Subcutaneous abdominal adipose tissue (tissue), 5 donors: Measurements from ENCODE around the gene LITAFD.

ENCODE experiments used
- H3K27ac ChIP-seq: one replicate; pipeline ENCODE4 v1.7.0; 2013; ENCODE audit warnings: low read depth, mild to moderate bottlenecking, inconsistent platforms, low read length, moderate library complexity
- H3K27me3 ChIP-seq, 5 donors: one replicate each; pipeline ENCODE4 v1.7.0; 2013; ENCODE audit warnings: low read length in 5 of 5, inconsistent platforms in 1 of 5; ENCODE audit not compliant: control insufficient read depth in 5 of 5, insufficient read depth in 4 of 5
- H3K36me3 ChIP-seq, 5 donors: one replicate each; pipeline ENCODE4 v1.7.0; 2013; ENCODE audit warnings: low read length in 5 of 5; ENCODE audit not compliant: control insufficient read depth in 5 of 5, insufficient read depth in 5 of 5
- H3K4me1 ChIP-seq, 5 donors: one replicate each; pipeline ENCODE4 v1.7.0; 2013; ENCODE audit warnings: low read length in 5 of 5, mild to moderate bottlenecking in 3 of 5, moderate library complexity in 1 of 5; ENCODE audit not compliant: control insufficient read depth in 5 of 5, insufficient read depth in 5 of 5
- H3K4me3 ChIP-seq, 5 donors: one replicate each; pipeline ENCODE4 v1.7.0; 2013; ENCODE audit warnings: low read length in 5 of 5, low read depth in 1 of 5
- H3K9ac ChIP-seq, 5 donors: one replicate each; pipeline ENCODE4 v1.7.0; 2013; ENCODE audit warnings: low read length in 5 of 5, mild to moderate bottlenecking in 4 of 5, moderate library complexity in 3 of 5
- H3K9me3 ChIP-seq, 5 donors: one replicate each; pipeline ENCODE4 v1.7.0; 2013; ENCODE audit warnings: low read length in 5 of 5; ENCODE audit not compliant: control insufficient read depth in 5 of 5
- donor health status: healthy.
- donor health status: healthy.
- donor health status: healthy.
- donor health status: healthy.
- donor health status: healthy.

Gene LITAFD

DNA sequence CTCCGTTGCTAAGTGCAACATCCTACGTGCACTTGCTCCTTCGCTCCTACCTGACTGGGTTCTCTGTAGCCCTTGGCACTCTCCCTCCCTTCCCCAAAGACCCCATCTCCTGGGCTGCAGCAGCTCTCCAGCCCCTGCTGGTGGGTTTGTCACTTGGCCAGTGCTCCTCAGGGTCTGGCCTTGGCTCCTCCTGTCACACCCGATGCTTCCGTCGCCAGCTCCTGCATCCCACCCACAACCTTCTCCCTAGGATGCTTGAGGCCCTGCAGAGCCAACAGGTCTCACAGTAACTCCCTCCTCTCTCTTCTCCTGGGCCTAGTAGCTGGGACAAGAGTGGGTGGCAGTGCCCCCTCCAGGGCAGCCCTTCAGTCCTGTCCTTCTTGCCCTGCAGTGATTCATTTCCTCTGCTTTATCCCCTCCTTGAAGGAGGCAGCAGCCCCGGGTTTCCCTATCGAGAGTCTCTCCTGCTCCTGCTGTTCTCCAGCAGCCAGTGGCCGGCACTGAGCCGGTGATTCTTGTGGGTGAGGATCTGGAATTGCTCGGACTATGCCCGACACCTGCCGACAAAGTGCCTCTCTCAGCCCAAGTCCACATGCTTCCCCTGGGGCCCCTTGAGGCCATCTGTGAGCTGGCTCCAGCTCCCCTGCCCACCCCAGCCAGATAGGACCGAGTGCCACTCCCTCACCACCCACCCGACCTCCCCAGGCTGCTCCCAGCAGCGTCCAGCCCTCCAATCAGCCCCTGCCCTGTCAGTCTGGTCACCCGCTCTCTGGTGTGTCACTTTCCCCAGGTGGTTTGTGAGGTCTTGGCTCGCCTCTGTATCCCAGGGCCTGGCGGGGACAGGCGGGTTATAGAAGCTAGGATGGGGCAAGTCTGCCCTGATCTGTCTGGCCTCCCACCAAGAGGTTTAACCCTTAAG lies 3.8 kb downstream of the LITAFD start:
- Histone ChIP-seq H3K9ac (no peak overlapping the region), H3K27me3 (peaks cover 0 to 26% (median 20%) of the 10 kb centered on the region in 5 donors), H3K36me3 (peaks cover 0 to 27% (median 19%) of the 10 kb centered on the region in 5 donors), H3K27ac (no peak overlapping the region), H3K4me3 (no peak overlapping the region), H3K9me3 (no peaks in the 10 kb centered on the region), H3K4me1 (peaks cover 0 to 24% (median 20%) of the 10 kb centered on the region in 5 donors)

DNA sequence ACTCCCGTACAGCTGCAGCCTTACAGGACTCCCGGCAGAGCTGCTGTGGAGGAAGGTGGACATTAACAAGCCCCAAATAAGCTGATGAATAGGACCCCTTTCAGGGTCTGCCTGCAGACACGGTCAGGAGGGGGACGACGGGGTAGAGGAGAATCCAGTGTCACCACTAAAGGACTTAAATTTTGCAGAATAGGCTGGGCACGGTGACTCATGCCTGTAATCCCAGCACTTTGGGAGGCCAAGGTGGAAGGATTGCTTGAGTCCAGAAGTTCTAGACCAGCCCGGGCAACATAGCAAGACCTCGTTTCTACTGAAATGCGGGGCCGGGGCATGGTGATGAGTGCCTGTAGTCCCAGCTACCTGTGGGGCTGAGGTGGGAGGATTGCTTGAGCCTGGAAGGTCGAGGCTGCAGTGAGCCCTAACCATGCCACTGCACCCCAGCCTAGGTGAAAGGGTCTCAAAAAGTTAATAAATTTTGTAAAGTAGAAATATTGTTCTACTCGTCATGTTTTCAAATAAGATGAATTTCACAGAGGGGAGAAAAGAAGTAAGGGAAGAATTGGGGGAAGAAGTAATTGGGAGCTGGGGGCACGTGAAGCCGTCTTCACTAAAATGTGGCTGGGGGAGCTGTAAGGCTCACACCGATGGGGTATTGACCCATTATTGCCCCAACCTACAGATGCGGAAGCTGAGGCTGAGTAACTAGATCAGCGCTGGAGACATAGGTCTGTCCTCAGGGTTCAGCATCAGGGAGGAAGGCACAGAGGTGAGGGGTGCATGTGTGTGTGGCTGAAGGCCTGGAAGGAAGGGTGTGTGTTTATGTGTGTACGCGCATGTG lies 4.7 kb downstream of the LITAFD start:
- no peak overlapping the region for H3K4me3 ChIP-seq
- no peak overlapping the region for H3K27ac ChIP-seq
- no peaks in the 10 kb centered on the region for H3K9me3 ChIP-seq
- H3K36me3 ChIP-seq = peaks cover under 1 to 36% (median 28%) of the 10 kb centered on the region in 5 donors
- H3K4me1 ChIP-seq = peaks cover 0 to 24% (median 20%) of the 10 kb centered on the region in 5 donors
- no peak overlapping the region for H3K9ac ChIP-seq
- H3K27me3 ChIP-seq = peaks cover 0 to 26% (median 20%) of the 10 kb centered on the region in 5 donors

DNA sequence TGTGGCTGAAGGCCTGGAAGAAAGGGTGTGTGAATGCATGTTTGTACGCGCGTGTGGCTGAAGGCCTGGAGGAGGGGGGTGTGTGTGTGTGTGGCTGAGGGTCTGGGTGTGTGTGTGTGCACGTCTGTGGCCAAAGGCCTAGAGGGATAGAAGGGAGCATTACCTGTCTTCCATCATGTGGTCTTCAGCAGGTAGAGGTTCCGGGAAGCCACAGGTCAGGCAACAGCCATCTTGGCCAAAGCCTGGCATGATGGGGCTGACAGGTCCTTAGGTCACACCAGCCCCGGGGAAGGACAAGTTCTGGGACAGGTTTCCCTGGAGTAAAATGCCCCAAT lies 5.2 kb downstream of the LITAFD start:
- Histone ChIP-seq H3K27me3 (peaks cover 0 to 22% (median 15%) of the 10 kb centered on the region in 5 donors), H3K9ac (no peak overlapping the region), H3K27ac (no peak overlapping the region), H3K36me3 (peaks cover 2 to 41% (median 33%) of the 10 kb centered on the region in 5 donors), H3K4me3 (no peak overlapping the region), H3K9me3 (no peaks in the 10 kb centered on the region), H3K4me1 (peaks cover 0 to 24% (median 20%) of the 10 kb centered on the region in 5 donors)

DNA sequence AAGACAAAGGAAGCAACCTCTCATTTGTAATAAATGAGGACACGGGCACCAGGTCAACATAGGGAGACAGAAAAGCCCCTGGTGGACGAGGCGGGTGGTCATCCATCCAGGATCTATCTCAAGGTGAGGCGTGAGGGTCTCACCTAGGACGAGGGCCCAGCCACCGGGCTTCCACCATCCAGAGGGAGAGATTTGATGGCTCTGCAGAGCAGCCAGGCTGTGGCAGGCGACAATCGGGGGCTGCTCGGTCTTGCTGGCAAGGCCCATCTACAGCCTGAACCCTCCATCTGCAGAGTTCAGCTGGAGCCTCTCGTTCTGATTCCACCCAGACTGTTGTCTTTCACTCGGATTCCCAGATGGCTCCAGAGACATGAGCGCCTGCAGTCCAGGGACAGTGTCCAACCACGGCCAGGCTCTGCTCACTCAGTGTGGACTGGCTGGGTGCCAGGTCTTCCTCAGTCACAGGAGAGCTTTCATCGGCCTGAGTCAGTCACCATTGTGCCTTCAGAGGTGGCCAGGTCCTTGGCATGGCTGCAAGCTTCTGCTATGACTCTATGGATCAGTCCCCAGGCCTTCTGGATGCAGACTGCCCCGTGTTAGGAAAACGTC lies 5.9 kb downstream of the LITAFD start:
- H3K4me3 ChIP-seq = no peak overlapping the region
- peak overlapping the region in 1 of 5 donors; percentile 41 for H3K9ac ChIP-seq
- H3K36me3 ChIP-seq = peaks cover 2 to 43% (median 38%) of the 10 kb centered on the region in 5 donors
- H3K4me1 ChIP-seq = peaks cover 0 to 24% (median 20%) of the 10 kb centered on the region in 5 donors
- no peak overlapping the region for H3K27ac ChIP-seq
- H3K9me3 ChIP-seq = no peaks in the 10 kb centered on the region
- peaks cover 0 to 18% (median 9%) of the 10 kb centered on the region in 5 donors for H3K27me3 ChIP-seq

DNA sequence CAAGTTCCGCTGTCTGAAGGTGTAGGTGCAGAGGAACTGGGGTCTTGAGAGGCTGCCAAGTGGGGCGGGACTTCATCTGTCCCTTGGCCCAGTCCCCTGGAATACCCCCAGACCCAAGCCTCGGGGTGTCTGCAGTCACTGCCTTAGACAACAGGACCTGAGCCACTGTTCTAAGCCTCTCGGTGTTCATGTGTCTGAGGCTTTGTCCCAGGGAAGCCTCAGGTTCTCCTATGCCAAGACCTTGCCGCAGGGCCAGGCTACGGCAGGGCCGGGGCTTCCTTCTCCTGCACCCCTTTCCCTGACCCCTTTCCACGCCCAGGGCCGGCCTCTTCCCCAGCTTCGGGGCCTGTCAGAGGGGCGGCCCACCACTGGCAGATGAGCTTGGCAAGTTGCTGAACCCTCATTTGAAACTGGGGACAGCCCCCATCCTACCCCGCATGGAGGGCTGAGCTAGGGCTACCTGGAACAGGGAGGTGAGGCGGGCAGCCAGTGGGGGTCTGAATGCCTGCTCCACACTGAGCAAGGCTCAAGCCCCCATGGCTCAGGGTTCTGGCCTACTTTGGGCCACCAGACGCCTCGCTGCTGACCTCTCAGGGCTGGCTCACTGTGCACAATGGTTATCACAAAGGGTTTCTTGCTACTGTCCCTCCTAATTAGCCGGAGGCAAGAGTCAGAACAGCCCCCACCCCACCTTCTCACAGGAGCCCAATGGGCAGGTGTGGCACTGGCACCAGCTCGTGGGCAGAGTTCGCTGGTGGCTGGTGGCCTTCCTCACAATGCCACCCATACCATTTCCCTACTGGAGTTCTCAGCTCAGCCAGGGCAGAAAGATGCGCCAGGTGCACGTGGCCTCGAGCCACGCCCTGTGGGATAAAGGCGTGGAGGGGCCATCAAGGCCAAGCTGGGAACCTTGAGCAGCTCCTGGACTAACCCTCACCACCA lies 7.1 kb downstream of the LITAFD start:
- Histone ChIP-seq H3K9ac (no peak overlapping the region), H3K9me3 (no peaks in the 10 kb centered on the region), H3K4me3 (no peak overlapping the region), H3K27ac (no peak overlapping the region), H3K4me1 (peaks cover 0 to 24% (median 20%) of the 10 kb centered on the region in 5 donors), H3K27me3 (peaks cover 0 to 16% (median 6%) of the 10 kb centered on the region in 5 donors), H3K36me3 (peaks cover 2 to 55% (median 49%) of the 10 kb centered on the region in 5 donors)

DNA sequence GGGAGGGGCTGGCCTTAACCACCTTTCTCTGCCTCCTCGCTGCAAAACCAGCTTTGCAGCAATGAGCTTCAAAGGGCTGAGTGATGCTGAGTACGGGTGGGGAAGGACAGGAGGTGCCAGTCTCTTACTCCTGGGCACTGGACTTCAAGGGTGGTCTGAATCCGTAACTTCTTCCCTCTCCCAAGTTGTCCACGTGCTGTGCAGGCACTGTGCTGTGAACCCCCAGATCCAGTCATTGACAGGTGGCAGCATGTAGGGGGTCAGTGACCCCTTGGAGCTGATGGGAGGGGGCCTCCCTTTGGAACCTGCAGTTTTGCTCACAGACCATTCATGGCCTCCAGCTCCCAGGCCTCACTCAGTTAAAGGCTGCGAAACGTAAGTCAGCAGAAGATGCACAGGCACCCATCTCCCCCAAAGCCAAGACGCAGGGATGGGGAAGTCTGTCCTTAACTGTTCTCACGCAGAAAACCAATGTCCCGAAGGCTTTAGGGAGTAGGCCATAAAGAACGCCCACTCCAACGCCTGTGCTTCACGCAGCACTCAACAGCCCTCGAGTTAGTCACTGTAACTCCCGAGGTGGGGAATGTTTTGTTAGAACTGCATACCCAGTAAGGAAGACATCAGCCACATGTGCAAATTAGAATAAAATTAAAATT lies 7.9 kb downstream of the LITAFD start:
- no peak overlapping the region for H3K27ac ChIP-seq
- peaks cover 0 to 24% (median 20%) of the 10 kb centered on the region in 5 donors for H3K4me1 ChIP-seq
- H3K9me3 ChIP-seq = no peaks in the 10 kb centered on the region
- H3K4me3 ChIP-seq = no peak overlapping the region
- H3K27me3 ChIP-seq = peaks cover 0 to 8% (median 5%) of the 10 kb centered on the region in 5 donors
- H3K36me3 ChIP-seq = peaks cover 4 to 63% (median 57%) of the 10 kb centered on the region in 5 donors
- no peak overlapping the region for H3K9ac ChIP-seq

DNA sequence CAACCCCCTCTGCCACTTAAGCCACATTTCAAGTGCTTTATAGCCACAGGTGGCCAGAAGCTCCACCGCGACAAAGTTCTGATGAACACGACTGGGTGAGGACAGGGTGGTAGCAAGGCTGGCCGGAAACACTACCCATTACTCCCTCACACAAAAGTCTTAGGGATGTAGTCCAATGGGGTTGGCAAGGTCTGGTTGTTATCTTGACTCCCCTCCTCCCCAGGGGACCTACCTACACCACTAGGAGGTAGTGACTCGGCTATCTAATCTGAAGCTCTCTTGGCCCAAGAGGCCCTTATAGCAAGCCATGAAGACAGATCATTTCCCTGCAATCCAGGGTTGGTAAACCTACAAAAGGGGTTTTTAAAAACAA lies 8.4 kb downstream of the LITAFD start:
- H3K4me1 ChIP-seq = peaks cover 0 to 23% (median 20%) of the 10 kb centered on the region in 5 donors
- no peak overlapping the region for H3K4me3 ChIP-seq
- no peak overlapping the region for H3K9ac ChIP-seq
- peaks cover 9 to 68% (median 62%) of the 10 kb centered on the region in 5 donors for H3K36me3 ChIP-seq
- peaks cover 0 to 4% (median 3%) of the 10 kb centered on the region in 5 donors for H3K27me3 ChIP-seq
- no peaks in the 10 kb centered on the region for H3K9me3 ChIP-seq
- no peak overlapping the region for H3K27ac ChIP-seq

DNA sequence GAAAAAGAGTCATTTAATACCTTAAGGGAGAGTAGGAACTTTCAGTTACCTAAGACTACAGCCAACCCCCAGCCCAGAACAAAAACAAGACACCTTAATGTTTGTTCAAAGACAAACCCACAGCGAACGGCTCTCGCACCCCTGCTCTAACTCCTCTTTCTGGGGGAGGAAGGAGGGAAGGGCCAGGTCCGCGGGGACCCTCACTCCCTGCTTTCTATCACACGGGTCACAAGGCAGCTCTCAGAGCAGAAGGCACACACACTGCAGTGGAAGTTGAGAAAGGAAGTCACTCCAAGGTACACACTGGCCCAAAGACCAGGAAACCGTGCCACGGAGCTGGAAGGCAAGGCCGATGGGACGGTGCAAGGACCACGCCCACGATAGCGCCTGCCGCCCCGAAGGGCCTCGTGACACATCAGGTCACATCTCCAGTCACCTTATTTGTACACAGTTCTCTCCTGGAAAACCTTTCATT lies 10.0 kb downstream of the LITAFD start:
- Histone ChIP-seq H3K9ac (no peak overlapping the region), H3K36me3 (peaks cover 15 to 84% (median 75%) of the 10 kb centered on the region in 5 donors), H3K27ac (no peak overlapping the region), H3K4me3 (no peak overlapping the region), H3K9me3 (no peaks in the 10 kb centered on the region), H3K27me3 (no peaks in the 10 kb centered on the region), H3K4me1 (peaks cover 0 to 13% (median 9%) of the 10 kb centered on the region in 5 donors)
